OCI-LY7 (cell line): ENCODE data around the gene DLEC1. TPM values are rescaled to one million over a fixed set of nuclear protein-coding genes. Genes with fewer than 3 reads are reported as not detected.

Experiments
- BruUV-seq: library from RNA; stranded (reverse); fragments of 400-500 nt; replicated peaks from 2 replicates; lab custom pipeline; 2021; lab: Mats Ljungman, UMichigan
- CTCF ChIA-PET: fragments of 300-600 bp; sonication (Branson Sonifier 250); formaldehyde crosslinking; loops from one replicate; lab custom pipeline; 2022; ENCODE audit warnings: antibody characterized with exemption; ENCODE audit not compliant: unreplicated experiment; lab: Charles Lee
- POLR2A ChIA-PET: fragments of 300-600 bp; sonication (Branson Sonifier 250); formaldehyde crosslinking; loops from one replicate; lab custom pipeline; 2022; ENCODE audit warnings: antibody characterized with exemption; lab: Charles Lee
- DNase-seq: peaks from one replicate; pipeline ENCODE4 v3.0.0-alpha.2; 2015; ENCODE audit warnings: low spot score
- H2AFZ ChIP-seq: fragments of 200-600 bp; sonication (generic), shearing (Covaris generic); 2 replicates; pipeline ENCODE4 v1.6.1; 2014; ENCODE audit warnings: mild to moderate bottlenecking, antibody characterized with exemption, low read length, moderate library complexity
- H3K27ac ChIP-seq: fragments of 200-600 bp; sonication (generic); 2 replicates; pipeline ENCODE4 v1.5.1; 2014; ENCODE audit warnings: mixed run types, low read depth, mild to moderate bottlenecking, moderate library complexity, low read length, inconsistent platforms; ENCODE audit not compliant: poor library complexity, severe bottlenecking
- H3K36me3 ChIP-seq: fragments of 200-600 bp; sonication (generic); 2 replicates; pipeline ENCODE4 v1.6.1; 2014; ENCODE audit warnings: mild to moderate bottlenecking, antibody characterized with exemption, low read length, moderate library complexity, mixed read lengths; ENCODE audit not compliant: insufficient read depth
- H3K4me1 ChIP-seq: fragments of 200-600 bp; sonication (generic); 2 replicates; pipeline ENCODE4 v1.5.1; 2014; ENCODE audit warnings: mild to moderate bottlenecking, low read length; ENCODE audit not compliant: insufficient read depth, poor library complexity, severe bottlenecking
- H3K4me2 ChIP-seq: fragments of 200-600 bp; sonication (generic); 2 replicates; pipeline ENCODE4 v1.6.1; 2014; ENCODE audit warnings: mild to moderate bottlenecking, low read length
- H3K4me3 ChIP-seq: fragments of 200-600 bp; sonication (generic); 2 replicates; pipeline ENCODE4 v1.5.1; 2014; ENCODE audit warnings: mild to moderate bottlenecking, low read depth, low read length; ENCODE audit not compliant: poor library complexity, severe bottlenecking
- H3K79me2 ChIP-seq: fragments of 200-600 bp; sonication (generic); 2 replicates; pipeline ENCODE4 v1.6.1; 2016; ENCODE audit warnings: low read depth, mild to moderate bottlenecking, low read length, moderate library complexity, mixed read lengths; ENCODE audit not compliant: insufficient read depth
- H3K9me2 ChIP-seq: fragments of 200-600 bp; sonication (generic); 2 replicates; pipeline ENCODE4 v1.6.1; 2016; ENCODE audit warnings: mild to moderate bottlenecking, low read length, mixed read lengths; ENCODE audit not compliant: insufficient read depth
- H3K9me3 ChIP-seq: fragments of 200-600 bp; sonication (generic); 2 replicates; pipeline ENCODE4 v1.6.1; 2014; ENCODE audit warnings: mild to moderate bottlenecking, mixed run types, low read length, mixed read lengths
- H4K20me1 ChIP-seq: fragments of 200-600 bp; sonication (generic); 2 replicates; pipeline ENCODE4 v1.6.1; 2014; ENCODE audit warnings: mild to moderate bottlenecking, antibody characterized with exemption, low read length, moderate library complexity, mixed read lengths; ENCODE audit not compliant: insufficient read depth
- CTCF ChIP-seq: fragments of 200-600 bp; sonication (generic); conservative IDR thresholded peaks from 2 replicates; pipeline ENCODE4 v1.5.1; 2014; ENCODE audit warnings: mild to moderate bottlenecking, antibody characterized with exemption, low read length, moderate library complexity, mixed read lengths
- EZH2phosphoT487 ChIP-seq: fragments of 200-600 bp; sonication (generic); IDR thresholded peaks from 2 replicates; pipeline ENCODE4 v1.6.1; 2018; ENCODE audit warnings: low read depth, borderline replicate concordance, mild to moderate bottlenecking, mixed run types, antibody characterized with exemption, low read length, moderate library complexity, mixed read lengths
- intact Hi-C: fragments of 100-400 bp; cut with micrococcal nuclease; formaldehyde crosslinking; loops from one replicate; pipeline ENCODE4 v1.10.0; 2022; ENCODE audit not compliant: unreplicated experiment
- total RNA-seq, 2 experiments: library from RNA; depleted of rRNA in 1 of 2; stranded (reverse); fragments of >200 nt in 1 of 2; shearing (Covaris generic) in 1 of 2; gene quantifications; 2 replicates each; pipeline ENCODE4 v1.2.3, GENCODE V29; 2014 to 2022

The DLEC1 gene
- total RNA-seq, 2 experiments from 2014 or later: 0.13 TPM; not detected in 1

GRCh38 chr3:38005076-38006020, 33.7 kb upstream of the DLEC1 start:
- ChIA-PET CTCF (no interaction called here), POLR2A (no interaction called here)
- Histone ChIP-seq H4K20me1 (no peaks in the 10 kb centered on the region), H3K36me3 (peaks cover 31% of the 10 kb centered on the region), H3K4me3 (no peak overlapping the region), H3K79me2 (no peaks in the 10 kb centered on the region), H3K27ac (no peak overlapping the region), H3K4me1 (no peaks in the 10 kb centered on the region), H3K9me2 (no peaks in the 10 kb centered on the region), H3K9me3 (no peaks in the 10 kb centered on the region), H3K4me2 (no peak overlapping the region), H2AFZ (no peak overlapping the region)
- intact Hi-C loops: no loop called here
- DNase-seq: no peak
- TF ChIP-seq CTCF (no peak), EZH2phosphoT487 (no peak)
- BruUV-seq: no TSS peak

GRCh38 chr3:38006031-38006430, 33.0 kb upstream of the DLEC1 start:
- Histone ChIP-seq H3K9me3 (no peaks in the 10 kb centered on the region), H3K4me1 (no peaks in the 10 kb centered on the region), H3K27ac (no peak overlapping the region), H3K4me2 (no peak overlapping the region), H2AFZ (no peak overlapping the region), H3K9me2 (no peaks in the 10 kb centered on the region), H4K20me1 (no peaks in the 10 kb centered on the region), H3K4me3 (no peak overlapping the region), H3K79me2 (no peaks in the 10 kb centered on the region), H3K36me3 (peaks cover 31% of the 10 kb centered on the region)
- no peak for TF ChIP-seq CTCF
- no peak for TF ChIP-seq EZH2phosphoT487
- no peak for DNase-seq
- BruUV-seq: no TSS peak
- intact Hi-C loops: no loop called here
- CTCF ChIA-PET: no interaction called here
- POLR2A ChIA-PET: no interaction called here

- POLR2A ChIA-PET: interaction anchor here (0.7 kb wide), 1 partner anchor 1344 kb away, joined by 3 read pairs; no protein-coding TSS in a partner anchor
- TF ChIP-seq CTCF (no peak), EZH2phosphoT487 (no peak)
- no TSS peak for BruUV-seq
- H4K20me1 ChIP-seq: no peaks in the 10 kb centered on the region
- no peak for DNase-seq
- no peaks in the 10 kb centered on the region for H3K4me1 ChIP-seq
- H3K36me3 ChIP-seq: peaks cover 29% of the 10 kb centered on the region
- no peak overlapping the region for H3K27ac ChIP-seq
- CTCF ChIA-PET: no interaction called here
- H2AFZ ChIP-seq: no peak overlapping the region
- H3K4me2 ChIP-seq: no peak overlapping the region
- no peaks in the 10 kb centered on the region for H3K9me3 ChIP-seq
- intact Hi-C loops: no loop called here
- H3K4me3 ChIP-seq: no peak overlapping the region
- no peaks in the 10 kb centered on the region for H3K79me2 ChIP-seq
- H3K9me2 ChIP-seq: no peaks in the 10 kb centered on the region
Measured at GRCh38 chr3:38006445-38006995, 32.5 kb upstream of the DLEC1 start.
